OCI-LY1 (cell line): ENCODE data around the gene PIK3R1.

Source experiments
- H2AFZ ChIP-seq: fragments of 200-600 bp; sonication (generic), shearing (Covaris generic); 2 replicates; pipeline ENCODE4 v1.6.0; 2014; ENCODE audit warnings: antibody characterized with exemption, mild to moderate bottlenecking, low read length
- H3F3A ChIP-seq: fragments of 200-600 bp; sonication (generic), shearing (Covaris generic); 2 replicates; pipeline ENCODE4 v1.6.0; 2014; ENCODE audit warnings: mild to moderate bottlenecking, antibody characterized with exemption, low read length, moderate library complexity; ENCODE audit not compliant: insufficient read depth
- H3K27ac ChIP-seq: fragments of 200-600 bp; sonication (generic); 2 replicates; pipeline ENCODE4 v1.5.1; 2014; ENCODE audit warnings: low read length, mixed run types, mild to moderate bottlenecking, low read depth; ENCODE audit not compliant: poor library complexity, severe bottlenecking
- H3K27me3 ChIP-seq: fragments of 200-600 bp; sonication (generic); 2 replicates; pipeline ENCODE4 v1.6.0; 2014; ENCODE audit warnings: antibody characterized with exemption, mild to moderate bottlenecking, low read length, moderate library complexity; ENCODE audit not compliant: insufficient read depth
- H3K36me3 ChIP-seq: fragments of 200-600 bp; sonication (generic); 2 replicates; pipeline ENCODE4 v1.6.1; 2014; ENCODE audit warnings: mild to moderate bottlenecking, antibody characterized with exemption, low read length, moderate library complexity, mixed read lengths; ENCODE audit not compliant: insufficient read depth
- H3K4me1 ChIP-seq: fragments of 200-600 bp; sonication (generic); 2 replicates; pipeline ENCODE4 v1.5.1; 2014; ENCODE audit warnings: mild to moderate bottlenecking, low read length, moderate library complexity; ENCODE audit not compliant: insufficient read depth, severe bottlenecking
- H3K4me2 ChIP-seq: fragments of 200-600 bp; sonication (generic), shearing (Covaris generic); 2 replicates; pipeline ENCODE4 v1.6.1; 2014; ENCODE audit warnings: low read length
- H3K4me3 ChIP-seq: fragments of 200-600 bp; sonication (generic); 2 replicates; pipeline ENCODE4 v1.5.1; 2014; ENCODE audit warnings: low read length, low read depth, mild to moderate bottlenecking, mixed read lengths; ENCODE audit not compliant: poor library complexity, severe bottlenecking
- H3K79me2 ChIP-seq: fragments of 200-600 bp; shearing (Covaris generic); 2 replicates; pipeline ENCODE4 v1.6.1; 2016; ENCODE audit warnings: mixed run types, low read length, mixed read lengths; ENCODE audit not compliant: insufficient read depth
- H3K9ac ChIP-seq: fragments of 200-600 bp; sonication (generic), shearing (Covaris generic); 2 replicates; pipeline ENCODE4 v1.6.1; 2014; ENCODE audit warnings: mild to moderate bottlenecking, low read length, mixed read lengths
- H3K9me2 ChIP-seq: fragments of 200-600 bp; sonication (generic), shearing (Covaris generic); 2 replicates; pipeline ENCODE4 v1.6.1; 2014; ENCODE audit warnings: low read depth, mild to moderate bottlenecking, low read length, mixed read lengths
- H3K9me3 ChIP-seq: fragments of 200-600 bp; shearing (Covaris generic); 2 replicates; pipeline ENCODE4 v1.6.1; 2014; ENCODE audit warnings: low read length, mixed read lengths
- H4K20me1 ChIP-seq: fragments of 200-600 bp; sonication (generic), shearing (Covaris generic); 2 replicates; pipeline ENCODE4 v1.6.0; 2016; ENCODE audit warnings: mild to moderate bottlenecking, low read length; ENCODE audit not compliant: insufficient read depth
- CTCF ChIP-seq: fragments of 200-600 bp; sonication (generic), shearing (Covaris generic); IDR thresholded peaks from 2 replicates; pipeline ENCODE4 v1.5.1; 2017; ENCODE audit warnings: mild to moderate bottlenecking, antibody characterized with exemption, low read length, moderate library complexity, mixed read lengths
- EZH2 ChIP-seq: fragments of 200-600 bp; sonication (generic), shearing (Covaris generic); IDR thresholded peaks from 2 replicates; pipeline ENCODE4 v1.8.0; 2017; ENCODE audit warnings: borderline replicate concordance, mixed run types, mild to moderate bottlenecking, antibody characterized with exemption, low read length, moderate library complexity, mixed read lengths

Gene PIK3R1

GRCh38 chr5:68239487-68239886 lies 23.9 kb downstream of the PIK3R1 start:
- peaks cover 80% of the 10 kb centered on the region for H3K4me1 ChIP-seq
- H3K4me2 ChIP-seq = peak overlapping the region; percentile 67
- TF ChIP-seq CTCF (no peak), EZH2 (no peak)
- H3K27ac ChIP-seq = peak overlapping the region; percentile 87
- no peaks in the 10 kb centered on the region for H3K36me3 ChIP-seq
- H3F3A ChIP-seq = no peaks in the 10 kb centered on the region; the same call in 1 of the 2 replicates
- H4K20me1 ChIP-seq = no peaks in the 10 kb centered on the region
- peak overlapping the region; percentile 30 for H3K4me3 ChIP-seq
- H3K9me2 ChIP-seq = no peaks in the 10 kb centered on the region
- no peaks in the 10 kb centered on the region for H3K27me3 ChIP-seq
- peaks cover 54% of the 10 kb centered on the region for H3K79me2 ChIP-seq
- no peaks in the 10 kb centered on the region for H3K9me3 ChIP-seq
- no peak overlapping the region for H2AFZ ChIP-seq
- peak overlapping the region; percentile 8; the same call in 1 of the 2 replicates for H3K9ac ChIP-seq

- Histone ChIP-seq H4K20me1 (no peaks in the 10 kb centered on the region), H3K27ac (peak overlapping the region; percentile 87), H3F3A (no peaks in the 10 kb centered on the region; the same call in 1 of the 2 replicates), H3K9me2 (no peaks in the 10 kb centered on the region), H3K4me2 (peak overlapping the region; percentile 26), H2AFZ (no peak overlapping the region), H3K36me3 (no peaks in the 10 kb centered on the region), H3K4me3 (peak overlapping the region; percentile 27), H3K4me1 (peaks cover 88% of the 10 kb centered on the region), H3K9ac (no peak overlapping the region), H3K9me3 (no peaks in the 10 kb centered on the region), H3K79me2 (peaks cover 55% of the 10 kb centered on the region), H3K27me3 (no peaks in the 10 kb centered on the region)
- no peak for TF ChIP-seq EZH2
- no peak for TF ChIP-seq CTCF
Observed at GRCh38 chr5:68240202-68240601, 24.6 kb downstream of the PIK3R1 start.

- Histone ChIP-seq H3K9me3 (no peaks in the 10 kb centered on the region), H4K20me1 (no peaks in the 10 kb centered on the region), H2AFZ (no peak overlapping the region), H3K27me3 (no peaks in the 10 kb centered on the region), H3K9ac (0 out of 2 replicates have a peak overlapping the region, but pooled peaks have one; percentile 0), H3F3A (no peaks in the 10 kb centered on the region; the same call in 1 of the 2 replicates), H3K79me2 (peaks cover 54% of the 10 kb centered on the region), H3K9me2 (no peaks in the 10 kb centered on the region), H3K4me1 (peaks cover 93% of the 10 kb centered on the region), H3K4me3 (no peak overlapping the region), H3K4me2 (peak overlapping the region; percentile 26; the same call in 1 of the 2 replicates), H3K36me3 (no peaks in the 10 kb centered on the region), H3K27ac (peak overlapping the region; percentile 87)
- TF ChIP-seq CTCF (no peak), EZH2 (no peak)
Observed at GRCh38 chr5:68240771-68241170, 25.2 kb downstream of the PIK3R1 start.
